GM12878 (cell line): ENCODE data around the gene HEPACAM. TPM values are rescaled to one million over a fixed set of nuclear protein-coding genes. Genes with fewer than 3 reads are reported as not detected.

Experiments used
- ATAC-seq: fragments of 200-7000 bp; cut with Tn5 transposase; 3 replicates; pipeline ENCODE4 v1.9.1; 2020; ENCODE audit warnings: mild to moderate bottlenecking, moderate library complexity
- BruUV-seq: library from RNA; stranded (reverse); fragments of 400-500 nt; replicated peaks from 2 replicates; lab custom pipeline; 2021; lab: Mats Ljungman, UMichigan
- CTCF ChIA-PET: fragments of 300-600 bp; sonication (Branson Sonifier 250); formaldehyde crosslinking; extraction: SDS; loops from one replicate; lab custom pipeline; 2021; ENCODE audit warnings: inconsistent platforms; lab: Yijun Ruan, JAX
- POLR2A ChIA-PET: fragments of 350-600 bp; formaldehyde crosslinking; extraction: SDS; loops from one replicate; lab custom pipeline; 2021; ENCODE audit warnings: inconsistent platforms; lab: Charles Lee
- RAD21 ChIA-PET: fragments of 300-600 bp; sonication (Branson Sonifier 250); formaldehyde crosslinking; loops from one replicate; lab custom pipeline; 2023; ENCODE audit warnings: antibody characterized with exemption; ENCODE audit not compliant: unreplicated experiment; lab: Charles Lee
- SMC1A ChIA-PET: fragments of 300-600 bp; sonication (Branson Sonifier 250); formaldehyde crosslinking; loops from one replicate; lab custom pipeline; 2023; ENCODE audit not compliant: unreplicated experiment, uncharacterized antibody; lab: Charles Lee
- DNase-seq: peaks from one replicate; pipeline ENCODE4 v3.0.0-alpha.2; 2011; ENCODE audit warnings: low read depth, low spot score
- FAIRE-seq: peaks from 3 replicates; lab custom pipeline; 2011; peaks lifted over from hg19 to GRCh38; lab: Jason Lieb, UNC
- H2AFZ ChIP-seq: 2 replicates; pipeline ENCODE4 v1.6.0; 2011; ENCODE audit warnings: low read depth, low read length, control low read depth; ENCODE audit not compliant: control insufficient read depth
- H3K27ac ChIP-seq: 2 replicates; pipeline ENCODE4 v1.5.1; 2011; ENCODE audit warnings: control low read depth; ENCODE audit not compliant: control insufficient read depth, insufficient read depth
- H3K27me3 ChIP-seq, 2 experiments: replicated peaks in 1 of 2; 2 replicates each; pipeline versions ENCODE4 v1.6.0 to v1.6.1; 2011; ENCODE audit warnings: low read length in 1 of 2; ENCODE audit not compliant: control insufficient read depth in 2 of 2, insufficient read depth in 2 of 2
- H3K36me3 ChIP-seq, 2 experiments: 2 replicates each; pipeline ENCODE4 v1.5.1; 2011; ENCODE audit warnings: low read length in 1 of 2; ENCODE audit not compliant: control insufficient read depth in 2 of 2, insufficient read depth in 2 of 2
- H3K4me1 ChIP-seq: 2 replicates; pipeline ENCODE4 v1.6.1; 2011; ENCODE audit warnings: mild to moderate bottlenecking, low read length, moderate library complexity, mixed read lengths; ENCODE audit not compliant: control insufficient read depth, insufficient read depth
- H3K4me2 ChIP-seq: 2 replicates; pipeline ENCODE4 v1.6.0; 2011; ENCODE audit warnings: control low read depth; ENCODE audit not compliant: control insufficient read depth, insufficient read depth
- H3K4me3 ChIP-seq: fragments of 200-600 bp; sonication (generic); 2 replicates; pipeline ENCODE4 v1.5.1; 2016
- H3K79me2 ChIP-seq: 2 replicates; pipeline ENCODE4 v1.6.0; 2011; ENCODE audit warnings: low read length; ENCODE audit not compliant: control insufficient read depth, insufficient read depth
- H3K9ac ChIP-seq: 2 replicates; pipeline ENCODE4 v1.8.0; 2011; ENCODE audit warnings: low read length, control low read depth, mixed read lengths; ENCODE audit not compliant: control insufficient read depth, insufficient read depth
- H3K9me3 ChIP-seq: replicated peaks from 3 replicates; pipeline ENCODE4 v1.5.1; 2011; ENCODE audit warnings: mild to moderate bottlenecking, low read length; ENCODE audit not compliant: control insufficient read depth, insufficient read depth
- H4K20me1 ChIP-seq: 2 replicates; pipeline ENCODE4 v1.6.0; 2011; ENCODE audit not compliant: control insufficient read depth, insufficient read depth
- ELK1 ChIP-seq: IDR thresholded peaks from 2 replicates; pipeline ENCODE4 v1.6.1; 2012; ENCODE audit warnings: low read depth, low read length, improper control_type of control experiment
- ESRRA ChIP-seq: IDR thresholded peaks from 2 replicates; pipeline ENCODE4 v1.6.1; 2012; ENCODE audit warnings: mild to moderate bottlenecking, low read length, improper control_type of control experiment
- POU2F2 ChIP-seq: IDR thresholded peaks from 3 replicates; pipeline ENCODE4 v1.6.1; 2011; ENCODE audit warnings: low read depth, mild to moderate bottlenecking, low read length, borderline replicate concordance
- RAD51 ChIP-seq: fragments of 450-650 bp; IDR thresholded peaks from 2 replicates; pipeline ENCODE4 v1.6.1; 2016; ENCODE audit warnings: moderate library complexity, mild to moderate bottlenecking, inconsistent platforms
- RCOR1 ChIP-seq: conservative IDR thresholded peaks from 2 replicates; pipeline ENCODE4 v1.6.1; 2012; ENCODE audit warnings: low read depth, low read length, improper control_type of control experiment
- RELB ChIP-seq: fragments of 450-650 bp; IDR thresholded peaks from 2 replicates; pipeline ENCODE4 v1.6.1; 2017; ENCODE audit warnings: low read depth, mild to moderate bottlenecking, moderate library complexity
- RUNX3 ChIP-seq: IDR thresholded peaks from 2 replicates; pipeline ENCODE4 v1.6.1; 2012; ENCODE audit warnings: low read length, inconsistent platforms
- SPI1 ChIP-seq: IDR thresholded peaks from 2 replicates; pipeline ENCODE4 v1.6.1; 2011; ENCODE audit warnings: low read depth, mild to moderate bottlenecking, low read length, moderate library complexity, borderline replicate concordance; ENCODE audit not compliant: insufficient read depth
- ZBTB40 ChIP-seq: fragments of 450-650 bp; IDR thresholded peaks from 2 replicates; pipeline ENCODE4 v1.6.1; 2016; ENCODE audit warnings: mild to moderate bottlenecking, moderate library complexity, borderline replicate concordance
- WGBS: methylation state at CpG from one replicate; pipeline ENCODE4 v1.1.6; 2016; ENCODE audit warnings: low lambda C conversion rate; ENCODE audit not compliant: insufficient replicate concordance, insufficient coverage; ENCODE audit errors: missing lambda C conversion rate; 5-methylcytosine and 5-hydroxymethylcytosine counted together
- in situ Hi-C: fragments of 300-500 bp; cut with MboI; formaldehyde crosslinking; loops from 9 replicates; pipeline ENCODE4 v1.14.3; 2018; ENCODE audit warnings: mixed read lengths
- intact Hi-C: fragments of 100-400 bp; cut with micrococcal nuclease; formaldehyde crosslinking; loops from one replicate; pipeline ENCODE4 v1.14.2; 2022; ENCODE audit not compliant: unreplicated experiment
- polyA plus RNA-seq, 11 experiments: library from polyadenylated mRNA; depleted of rRNA in 4 of 11; unstranded in 6 of 11; stranded (reverse) in 5 of 11; fragments of >200 nt; fragmentation: Nextera tagmentation in 4 of 11; fragmentation: Illumina TruSeq in 1 of 11; extraction: Ambion mirVana in 4 of 11; extraction: Trizol in 1 of 11; gene quantifications; 1 replicate in 1 of 11; 2 replicates in 10 of 11; pipeline versions ENCODE4 v1.2.1 to v1.2.3, GENCODE V29; 2011 to 2016; ENCODE audit warnings: inconsistent platforms in 2 of 11, missing spikeins in 2 of 11, low read depth in 1 of 11
- total RNA-seq, 4 experiments: library from RNA; depleted of rRNA in 3 of 4; stranded (reverse); fragments of >200 nt in 3 of 4; fragmentation: Illumina TruSeq in 1 of 4; extraction: Trizol in 1 of 4; gene quantifications; 2 replicates each; pipeline versions ENCODE4 v1.2.1 to v1.2.3, GENCODE V29; 2013 to 2021

Gene HEPACAM
- total and polyA plus RNA-seq, 10 of the 15 experiments (the other 5 are each of a cell fraction or from before 2014, with no cell fraction given), result 0.03 TPM; not detected in 9

- TF ChIP-seq RAD51 (no peak), RCOR1 (no peak)
Observed at GRCh38 chr11:124934862-124935547, 842 bp downstream of the HEPACAM start (continued).

GRCh38 chr11:124930799-124931198 lies 5.0 kb downstream of the HEPACAM start:
- POLR2A ChIA-PET, result interaction anchor here (0.8 kb wide), 1 partner anchor 22 kb away, joined by 4 read pairs; no protein-coding TSS in a partner anchor
- BruUV-seq, result no TSS peak
- SMC1A ChIA-PET, result interaction anchor here (1.0 kb wide), 1 partner anchor 211 kb away, joined by 3 read pairs; no protein-coding TSS in a partner anchor
- H3K4me2 ChIP-seq, result no peak overlapping the region
- TF ChIP-seq ESRRA, result peak; percentile 13; the same call in 1 of the 2 replicates
- no peak for TF ChIP-seq POU2F2
- TF ChIP-seq ZBTB40, result 0 out of 2 replicates have a peak, but pooled peaks have one; percentile 16
- peak; percentile 41; the same call in 1 of the 2 replicates for TF ChIP-seq SPI1
- 0 out of 2 replicates have a peak, but pooled peaks have one; percentile 7 for TF ChIP-seq RUNX3
- TF ChIP-seq RELB, result 0 out of 2 replicates have a peak, but pooled peaks have one; percentile 12
- no peak for TF ChIP-seq ELK1
- TF ChIP-seq, all 136 proteins: peak for 5
- ATAC-seq, result peak; percentile 87
- FAIRE-seq, result no peak
- no peaks in the 10 kb centered on the region for H3K9me3 ChIP-seq
- 4% methylated on average over 3 of the region's 3 CpGs for WGBS
- ChIA-PET CTCF (no interaction called here), RAD21 (no interaction called here)
- H3K36me3 ChIP-seq, result no peaks in the 10 kb centered on the region
- no peak overlapping the region for H2AFZ ChIP-seq
- in situ Hi-C loops (no loop called here), intact Hi-C loops (no loop called here)
- no peaks in the 10 kb centered on the region for H4K20me1 ChIP-seq
- DNase-seq, result no peak
- H3K27me3 ChIP-seq, result no peaks in the 10 kb centered on the region; a peak in 1 of 4 replicates
- no peak overlapping the region for H3K27ac ChIP-seq
- H3K79me2 ChIP-seq, result no peaks in the 10 kb centered on the region
- H3K4me3 ChIP-seq, result no peak overlapping the region
- no peaks in the 10 kb centered on the region; the same call in 1 of the 2 replicates for H3K4me1 ChIP-seq
- no peak overlapping the region for H3K9ac ChIP-seq
